Progenitor cell of endocrine pancreas (in vitro differentiated cells): Measurements from ENCODE around the gene PUM1. TPM values are rescaled to one million over a fixed set of nuclear protein-coding genes. Genes with fewer than 3 reads are reported as not detected.

Source experiments
- DNase-seq: peaks from one replicate; pipeline ENCODE4 v3.0.0; 2021; ENCODE audit warnings: low spot score; ENCODE audit not compliant: unreplicated experiment
- H3K27ac Mint-ChIP-seq: 2 replicates; pipeline ENCODE4 v1.8.0; 2021; ENCODE audit warnings: mild to moderate bottlenecking, moderate library complexity, mixed read lengths
- H3K27me3 Mint-ChIP-seq: 2 replicates; pipeline ENCODE4 v1.8.0; 2021; ENCODE audit warnings: mixed read lengths
- H3K36me3 Mint-ChIP-seq: 2 replicates; pipeline ENCODE4 v1.8.0; 2022; ENCODE audit warnings: mixed read lengths; ENCODE audit not compliant: insufficient read depth
- H3K4me1 Mint-ChIP-seq: 2 replicates; pipeline ENCODE4 v1.8.0; 2021; ENCODE audit warnings: low read depth, mixed read lengths
- H3K4me3 Mint-ChIP-seq: 2 replicates; pipeline ENCODE4 v1.8.0; 2021; ENCODE audit warnings: low read depth, mild to moderate bottlenecking, moderate library complexity, mixed read lengths
- H3K9me3 Mint-ChIP-seq: 2 replicates; pipeline ENCODE4 v1.8.0; 2021; ENCODE audit warnings: low read depth, mixed read lengths
- CTCF ChIP-seq: fragments of 200-600 bp; sonication (generic); IDR thresholded peaks from one replicate; pipeline ENCODE4 v1.5.0; 2021; ENCODE audit warnings: antibody characterized with exemption, mild to moderate bottlenecking; ENCODE audit not compliant: unreplicated experiment
- total RNA-seq: library from RNA; stranded (reverse); gene quantifications from 2 replicates; pipeline ENCODE4 v1.2.1, GENCODE V29; 2021

PUM1 gene
- total RNA-seq, 1 donor from 2014 or later = 249 TPM

- Mint-ChIP-seq H3K27me3 (peaks cover 20% of the 10 kb centered on the region), H3K9me3 (no peaks in the 10 kb centered on the region), H3K4me1 (peaks cover 13% of the 10 kb centered on the region), H3K36me3 (no peaks in the 10 kb centered on the region), H3K27ac (peak overlapping the region; percentile 85), H3K4me3 (peak overlapping the region; percentile 86)
- no peak for DNase-seq
- no peak for TF ChIP-seq CTCF
Observed at GRCh38 chr1:30907481-30908315, 157.8 kb downstream of the PUM1 start.

DNA sequence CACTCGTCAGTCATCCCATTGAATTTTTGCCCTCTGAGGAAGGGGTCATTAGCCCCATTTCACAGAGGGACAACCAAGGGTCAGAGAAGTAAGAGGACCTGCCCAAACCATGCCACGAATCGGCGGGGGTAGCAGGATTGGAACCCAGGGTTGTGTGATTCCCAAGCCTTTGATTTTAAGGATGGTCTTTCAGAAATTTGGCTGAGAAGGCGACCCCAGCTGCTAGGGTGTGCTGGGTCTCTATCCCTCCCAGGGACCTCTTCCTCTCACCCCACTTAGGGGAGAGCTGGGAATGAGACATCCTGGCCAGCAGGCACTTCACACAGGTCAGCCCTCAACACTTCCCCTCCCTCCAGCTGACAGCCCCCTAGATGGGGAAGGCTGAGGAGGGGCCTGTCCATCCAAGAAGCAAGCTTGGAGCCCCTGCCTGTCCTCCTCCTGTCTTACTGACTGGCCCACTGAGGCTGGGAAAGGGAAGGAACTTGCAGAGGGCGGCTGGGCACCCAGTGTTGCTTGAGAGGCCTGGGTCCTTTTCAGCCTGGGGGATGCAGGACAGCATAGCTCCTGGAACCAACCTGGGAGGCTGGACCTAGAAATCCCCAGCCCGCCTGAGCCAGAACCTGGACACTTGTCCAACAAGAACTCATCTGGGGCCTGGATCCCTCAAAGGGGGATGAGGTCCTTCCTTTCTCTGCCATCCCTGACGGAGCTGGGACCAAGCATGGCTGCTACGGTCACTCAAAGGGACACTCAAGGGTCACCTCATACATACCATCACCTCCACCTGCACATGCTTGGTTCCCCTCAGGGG is 158.7 kb downstream of the PUM1 start:
- Mint-ChIP-seq H3K4me1 (peaks cover 13% of the 10 kb centered on the region), H3K36me3 (no peaks in the 10 kb centered on the region), H3K27ac (no peak overlapping the region), H3K27me3 (peaks cover 20% of the 10 kb centered on the region), H3K4me3 (peak overlapping the region; percentile 86), H3K9me3 (no peaks in the 10 kb centered on the region)
- no peak for TF ChIP-seq CTCF
- no peak for DNase-seq

DNA sequence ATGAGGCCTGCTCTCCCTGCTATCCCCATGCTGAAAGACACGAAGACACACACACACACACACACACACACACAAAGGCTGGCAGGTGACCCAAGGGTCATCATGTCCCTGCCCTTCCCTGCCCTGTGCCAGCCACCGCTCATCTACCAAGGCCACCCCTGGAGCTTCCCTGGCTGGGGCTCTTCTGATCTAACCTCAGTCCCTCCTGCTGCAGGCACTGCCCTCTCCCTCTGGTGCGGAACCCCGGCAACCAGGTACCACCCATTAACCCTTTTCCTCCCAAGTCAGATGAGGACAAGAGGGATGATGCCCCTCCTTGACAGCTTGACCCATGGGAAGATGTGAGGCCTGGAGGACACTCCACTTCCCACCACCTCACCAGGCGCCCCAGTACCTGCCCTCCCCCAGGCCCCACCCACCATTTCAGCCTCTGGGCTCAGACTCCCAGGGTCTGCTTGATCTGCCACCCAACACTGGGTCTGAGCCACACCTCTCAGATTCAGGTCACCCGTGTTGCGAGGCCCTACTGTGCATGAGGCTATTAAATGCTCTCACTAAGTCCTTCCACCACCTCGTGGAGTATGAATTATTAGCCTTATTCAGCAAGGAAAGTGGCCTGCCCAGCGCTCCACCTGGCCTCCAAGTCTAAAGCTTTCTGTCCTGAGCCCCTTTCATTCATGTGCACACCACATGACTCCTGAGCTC is 159.4 kb downstream of the PUM1 start:
- DNase-seq = no peak
- TF ChIP-seq CTCF = no peak
- H3K9me3 Mint-ChIP-seq = no peaks in the 10 kb centered on the region
- no peak overlapping the region for H3K27ac Mint-ChIP-seq
- peaks cover 20% of the 10 kb centered on the region for H3K27me3 Mint-ChIP-seq
- H3K4me1 Mint-ChIP-seq = peaks cover 13% of the 10 kb centered on the region
- peak overlapping the region; percentile 35 for H3K4me3 Mint-ChIP-seq
- H3K36me3 Mint-ChIP-seq = no peaks in the 10 kb centered on the region

GRCh38 chr1:30905403-30905802 is 160.1 kb downstream of the PUM1 start:
- TF ChIP-seq CTCF = no peak
- H3K9me3 Mint-ChIP-seq = no peaks in the 10 kb centered on the region
- H3K4me3 Mint-ChIP-seq = no peak overlapping the region
- H3K36me3 Mint-ChIP-seq = no peaks in the 10 kb centered on the region
- no peak for DNase-seq
- no peak overlapping the region for H3K27ac Mint-ChIP-seq
- peaks cover 13% of the 10 kb centered on the region for H3K4me1 Mint-ChIP-seq
- H3K27me3 Mint-ChIP-seq = peaks cover 20% of the 10 kb centered on the region

- peaks cover 20% of the 10 kb centered on the region for H3K27me3 Mint-ChIP-seq
- no peaks in the 10 kb centered on the region for H3K36me3 Mint-ChIP-seq
- no peaks in the 10 kb centered on the region for H3K9me3 Mint-ChIP-seq
- DNase-seq = no peak
- peaks cover 13% of the 10 kb centered on the region for H3K4me1 Mint-ChIP-seq
- H3K4me3 Mint-ChIP-seq = no peak overlapping the region
- no peak overlapping the region for H3K27ac Mint-ChIP-seq
- TF ChIP-seq CTCF = no peak
Observed at GRCh38 chr1:30904962-30905335, 160.6 kb downstream of the PUM1 start.
